Adipocyte (in vitro differentiated cells): ENCODE measurements around the gene TTC24.
"Not testable (repeated sequence)": the region's sequence is repeated elsewhere in the genome, so short reads cannot be mapped to it uniquely, and the experiment has no call there.

Source experiments
- DNase-seq: peaks from one replicate; pipeline ENCODE4 v3.0.0-alpha.2; 2015; ENCODE audit warnings: low read depth
- H3K27me3 ChIP-seq: replicated peaks from 2 replicates; pipeline ENCODE4 v1.7.0; 2013; ENCODE audit warnings: mild to moderate bottlenecking, low read length, moderate library complexity; ENCODE audit not compliant: control insufficient read depth, insufficient read depth
- H3K36me3 ChIP-seq: 2 replicates; pipeline ENCODE4 v1.7.0; 2013; ENCODE audit warnings: low read length, mild to moderate bottlenecking, moderate library complexity; ENCODE audit not compliant: control insufficient read depth, insufficient read depth, severe bottlenecking
- H3K4me1 ChIP-seq: 2 replicates; pipeline ENCODE4 v1.7.0; 2013; ENCODE audit warnings: mild to moderate bottlenecking, low read length, moderate library complexity; ENCODE audit not compliant: control insufficient read depth, insufficient read depth
- H3K4me3 ChIP-seq: 2 replicates; pipeline ENCODE4 v1.7.0; 2013; ENCODE audit warnings: mild to moderate bottlenecking, low read length, moderate library complexity
- H3K9ac ChIP-seq: 2 replicates; pipeline ENCODE4 v1.7.0; 2013; ENCODE audit warnings: mild to moderate bottlenecking, low read length, moderate library complexity
- H3K9me3 ChIP-seq: 2 replicates; pipeline ENCODE4 v1.7.0; 2013; ENCODE audit warnings: mild to moderate bottlenecking, low read length, moderate library complexity; ENCODE audit not compliant: control insufficient read depth

TTC24 gene

DNA sequence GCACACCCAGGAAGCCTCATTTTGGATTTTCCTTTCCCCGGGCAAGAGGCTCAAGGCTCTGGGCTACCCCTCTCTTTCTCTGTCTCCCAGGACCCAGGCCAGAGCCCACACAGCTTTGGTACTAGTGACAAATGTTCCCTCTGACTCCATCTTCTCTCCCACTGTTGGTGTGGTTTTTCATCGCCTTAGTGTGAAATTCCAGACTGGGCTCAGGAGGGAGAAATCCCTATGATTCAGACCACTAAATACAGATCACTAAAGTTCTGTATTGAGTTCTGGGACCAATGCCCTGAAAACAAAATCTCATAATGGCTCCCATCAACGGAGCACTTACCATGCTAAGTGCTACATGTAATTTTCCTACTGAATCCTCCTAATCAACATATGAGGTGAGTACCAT lies 33.3 kb upstream of the TTC24 start:
- H3K9ac ChIP-seq, result no peak overlapping the region
- no peak overlapping the region for H3K4me3 ChIP-seq
- H3K9me3 ChIP-seq, result no peaks in the 10 kb centered on the region
- no peaks in the 10 kb centered on the region for H3K27me3 ChIP-seq
- H3K36me3 ChIP-seq, result no peaks in the 10 kb centered on the region
- no peaks in the 10 kb centered on the region for H3K4me1 ChIP-seq
- no peak for DNase-seq

DNA sequence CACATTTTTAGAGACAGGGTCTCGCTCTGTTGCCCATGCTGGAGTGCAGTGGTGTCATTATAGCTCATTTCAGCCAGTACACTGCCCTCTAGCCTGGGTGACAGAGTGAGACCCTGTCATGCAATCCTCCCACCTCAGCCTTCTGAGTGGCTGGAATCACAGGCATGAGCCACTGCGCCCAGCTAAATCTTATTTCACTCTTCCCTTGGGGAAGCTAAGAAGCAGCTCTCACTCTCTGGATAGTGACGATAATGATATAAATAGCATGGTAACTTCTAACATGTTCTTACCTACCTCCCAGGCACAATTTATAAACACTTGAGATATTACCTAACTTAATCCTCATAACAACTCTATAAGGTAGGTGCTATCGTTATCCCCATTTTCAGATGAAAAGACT lies 32.1 kb upstream of the TTC24 start:
- Histone ChIP-seq H3K4me3 (no peak overlapping the region), H3K4me1 (peaks cover 7% of the 10 kb centered on the region), H3K9ac (no peak overlapping the region), H3K36me3 (no peaks in the 10 kb centered on the region), H3K27me3 (no peaks in the 10 kb centered on the region), H3K9me3 (no peaks in the 10 kb centered on the region)
- no peak for DNase-seq

DNA sequence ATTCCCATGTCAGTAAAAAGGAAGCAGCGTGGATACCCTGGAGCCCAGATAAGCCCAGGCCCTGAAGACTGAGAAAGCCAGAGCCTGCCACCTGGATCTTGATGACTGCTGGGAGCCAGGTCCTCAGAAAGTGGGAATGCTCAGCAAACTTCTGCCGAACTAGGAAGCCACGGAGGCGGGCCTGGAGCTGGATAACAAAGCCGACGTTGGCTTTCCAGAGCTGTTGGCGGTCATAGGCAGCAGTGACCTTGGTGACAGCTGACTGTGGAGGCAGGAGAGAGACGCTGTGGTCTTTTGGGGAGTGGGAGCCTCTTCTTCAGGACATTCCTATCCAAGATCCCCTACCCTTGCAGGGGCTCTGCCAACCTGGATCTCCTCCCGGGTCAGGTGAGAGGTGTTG lies 31.5 kb upstream of the TTC24 start:
- Histone ChIP-seq H3K27me3 (no peaks in the 10 kb centered on the region), H3K9ac (no peak overlapping the region), H3K9me3 (no peaks in the 10 kb centered on the region), H3K4me3 (no peak overlapping the region), H3K4me1 (peaks cover 9% of the 10 kb centered on the region), H3K36me3 (no peaks in the 10 kb centered on the region)
- no peak for DNase-seq

DNA sequence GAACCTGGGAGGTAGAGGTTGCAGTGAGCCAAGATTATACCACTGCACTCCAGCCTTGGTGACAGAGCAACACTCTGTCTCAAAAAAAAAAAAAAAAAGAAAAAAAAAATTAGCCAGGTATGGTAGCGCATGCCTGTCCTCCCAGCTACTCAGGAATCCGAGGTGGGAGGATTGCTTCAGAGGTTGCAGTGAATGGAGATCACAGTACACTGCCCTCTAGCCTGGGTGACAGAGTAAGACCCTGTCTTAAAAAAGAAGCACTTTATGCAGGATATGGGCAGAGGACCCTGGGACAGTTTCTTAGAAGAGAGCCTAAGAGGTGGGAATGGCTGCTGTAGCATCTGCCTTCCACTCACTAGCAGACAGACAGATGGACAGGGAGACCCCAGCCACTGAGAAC lies 30.1 kb upstream of the TTC24 start:
- Histone ChIP-seq H3K9ac (no peak overlapping the region), H3K9me3 (no peaks in the 10 kb centered on the region), H3K4me1 (peaks cover 18% of the 10 kb centered on the region), H3K27me3 (no peaks in the 10 kb centered on the region), H3K4me3 (no peak overlapping the region), H3K36me3 (no peaks in the 10 kb centered on the region)
- no peak for DNase-seq

DNA sequence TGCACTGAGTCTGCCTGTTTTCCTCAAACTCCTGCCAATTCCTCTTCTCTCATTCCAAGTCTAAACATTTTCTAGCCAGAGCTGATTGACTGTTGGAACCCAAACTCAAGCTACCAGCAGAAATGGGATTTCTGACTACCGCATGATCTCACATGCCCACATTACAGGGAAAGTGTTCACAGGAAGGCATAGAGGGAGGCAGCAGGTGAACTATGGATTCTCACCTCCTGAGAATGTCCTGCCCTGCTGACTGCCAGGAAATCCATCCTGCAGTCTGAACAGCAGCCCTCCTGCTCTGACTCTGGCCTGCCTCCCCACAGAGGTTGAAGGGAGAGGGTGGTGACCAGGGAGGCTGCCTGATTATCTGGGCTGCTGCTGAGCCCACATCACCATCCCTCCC lies 29.7 kb upstream of the TTC24 start:
- peaks cover 18% of the 10 kb centered on the region for H3K4me1 ChIP-seq
- no peaks in the 10 kb centered on the region for H3K27me3 ChIP-seq
- no peak for DNase-seq
- no peak overlapping the region for H3K9ac ChIP-seq
- H3K36me3 ChIP-seq, result no peaks in the 10 kb centered on the region
- no peak overlapping the region for H3K4me3 ChIP-seq
- H3K9me3 ChIP-seq, result no peaks in the 10 kb centered on the region

DNA sequence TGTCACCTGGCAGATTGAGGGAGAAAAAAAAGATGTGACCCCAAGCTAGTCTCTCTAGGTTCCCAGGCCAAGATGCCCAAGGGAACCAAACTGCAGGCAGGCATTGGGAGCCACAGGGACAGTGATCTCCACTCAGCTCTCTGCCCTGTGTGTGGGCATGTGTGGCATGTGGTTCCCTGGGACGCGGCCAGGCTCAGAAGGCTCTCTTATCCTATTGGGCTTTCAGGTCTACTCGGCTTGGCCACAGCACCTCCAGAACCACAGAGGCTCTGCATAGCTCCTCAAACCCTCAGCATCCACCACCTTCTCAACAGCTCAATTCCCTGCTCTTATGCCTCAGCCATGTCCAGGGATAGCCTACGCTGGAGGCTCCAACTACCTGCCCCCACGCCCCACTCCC lies 29.2 kb upstream of the TTC24 start:
- Histone ChIP-seq H3K36me3 (no peaks in the 10 kb centered on the region), H3K9ac (no peak overlapping the region), H3K4me3 (no peak overlapping the region), H3K27me3 (no peaks in the 10 kb centered on the region), H3K9me3 (no peaks in the 10 kb centered on the region), H3K4me1 (peaks cover 18% of the 10 kb centered on the region)
- DNase-seq, result no peak

DNA sequence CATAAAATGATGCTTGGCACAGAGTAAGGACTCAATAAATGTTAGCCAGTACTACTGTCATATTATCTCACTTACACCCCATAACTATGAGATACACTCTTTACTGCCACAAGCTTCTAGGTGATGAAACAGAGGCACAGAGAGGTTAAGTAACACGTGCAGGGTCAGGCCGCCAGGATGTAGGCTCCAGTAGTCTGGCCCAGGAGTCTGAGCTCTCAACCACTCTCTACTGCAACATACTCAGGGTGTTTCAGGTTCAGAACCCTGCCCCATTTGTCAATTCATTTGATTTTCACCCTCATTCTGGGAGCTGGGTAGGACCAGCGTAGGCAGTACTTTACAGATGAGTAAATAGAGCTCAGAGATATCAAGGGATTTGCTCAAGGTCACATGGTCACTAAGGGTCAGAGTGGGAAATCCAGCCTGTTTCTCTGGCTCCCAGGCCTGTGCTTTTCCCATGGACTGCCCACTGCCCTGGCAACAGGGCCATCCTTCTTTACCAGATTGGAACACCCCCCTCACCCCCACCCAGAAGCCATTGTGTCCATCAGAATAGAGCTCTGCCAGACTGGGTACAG lies 28.4 kb upstream of the TTC24 start:
- H3K4me1 ChIP-seq, result peaks cover 18% of the 10 kb centered on the region
- no peak overlapping the region for H3K9ac ChIP-seq
- H3K36me3 ChIP-seq, result no peaks in the 10 kb centered on the region
- no peaks in the 10 kb centered on the region for H3K9me3 ChIP-seq
- DNase-seq, result no peak
- no peaks in the 10 kb centered on the region for H3K27me3 ChIP-seq
- H3K4me3 ChIP-seq, result no peak overlapping the region

DNA sequence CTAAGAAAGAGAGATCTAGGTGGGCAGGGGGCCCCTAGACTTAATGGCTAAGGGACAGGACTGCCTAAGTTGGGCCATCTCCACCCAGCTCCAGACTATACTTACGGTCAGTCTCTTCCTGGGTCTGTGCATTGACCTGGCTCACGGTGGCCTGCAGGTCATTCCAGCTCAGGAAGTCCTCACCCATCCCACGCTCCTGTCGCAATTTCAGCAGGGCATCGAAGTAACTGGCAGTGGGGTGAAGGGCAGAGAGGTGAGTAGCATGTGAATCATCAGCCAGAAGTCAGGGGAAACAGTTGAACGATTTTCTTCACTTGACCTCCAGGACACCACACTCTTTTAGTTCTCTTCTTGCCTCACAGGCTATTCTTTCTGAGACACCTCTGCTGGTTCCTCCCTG lies 27.7 kb upstream of the TTC24 start:
- H3K27me3 ChIP-seq, result no peaks in the 10 kb centered on the region
- DNase-seq, result no peak
- no peaks in the 10 kb centered on the region for H3K36me3 ChIP-seq
- no peaks in the 10 kb centered on the region for H3K9me3 ChIP-seq
- peaks cover 18% of the 10 kb centered on the region for H3K4me1 ChIP-seq
- H3K9ac ChIP-seq, result no peak overlapping the region
- no peak overlapping the region for H3K4me3 ChIP-seq

DNA sequence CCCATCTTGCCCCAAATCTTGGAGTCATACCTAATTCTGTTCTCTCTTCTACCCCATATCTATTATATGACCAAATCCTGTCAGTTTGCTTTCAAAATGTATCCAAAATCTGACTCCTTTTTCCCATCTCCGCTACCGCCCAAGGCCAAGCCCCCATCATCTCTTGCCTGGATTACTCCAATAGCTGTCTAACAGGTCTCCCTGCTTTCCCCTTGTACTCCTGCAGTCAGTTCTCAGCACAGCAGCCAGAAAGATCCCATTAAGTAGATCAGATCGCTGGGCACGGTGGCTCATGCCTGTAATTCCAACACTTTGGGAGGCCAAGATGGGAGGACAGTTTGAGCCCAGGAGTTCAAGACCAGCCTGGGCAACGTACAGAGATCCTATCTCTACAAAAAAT lies 27.0 kb upstream of the TTC24 start:
- Histone ChIP-seq H3K36me3 (no peaks in the 10 kb centered on the region), H3K4me1 (peaks cover 18% of the 10 kb centered on the region), H3K9me3 (no peaks in the 10 kb centered on the region), H3K4me3 (no peak overlapping the region), H3K27me3 (no peaks in the 10 kb centered on the region), H3K9ac (no peak overlapping the region)
- no peak for DNase-seq

DNA sequence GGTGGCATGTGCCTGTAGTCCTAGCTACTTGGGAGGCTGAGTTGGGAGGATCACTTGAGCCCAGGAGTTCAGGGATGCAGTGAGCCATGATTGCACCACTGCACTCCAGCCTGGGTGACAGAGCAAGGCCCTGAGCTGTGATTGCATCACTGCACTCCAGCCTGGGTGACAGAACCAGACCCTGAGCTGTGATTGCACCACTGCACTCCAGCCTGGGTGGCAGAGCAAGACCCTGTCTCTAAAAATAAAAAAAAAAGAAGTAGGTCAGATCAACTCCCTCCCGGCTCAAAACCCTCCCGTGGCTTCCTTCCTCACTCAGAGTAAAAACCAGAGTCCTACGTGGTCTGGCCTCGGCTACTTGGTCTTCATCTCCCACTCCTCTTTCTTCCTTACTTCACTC lies 26.6 kb upstream of the TTC24 start:
- not testable (repeated sequence) for H3K27me3 ChIP-seq, DNase-seq, H3K4me3 ChIP-seq, H3K36me3 ChIP-seq, H3K9me3 ChIP-seq
- H3K4me1 ChIP-seq, result peaks cover 18% of the 10 kb centered on the region
- peak overlapping the region; percentile 20 for H3K9ac ChIP-seq

DNA sequence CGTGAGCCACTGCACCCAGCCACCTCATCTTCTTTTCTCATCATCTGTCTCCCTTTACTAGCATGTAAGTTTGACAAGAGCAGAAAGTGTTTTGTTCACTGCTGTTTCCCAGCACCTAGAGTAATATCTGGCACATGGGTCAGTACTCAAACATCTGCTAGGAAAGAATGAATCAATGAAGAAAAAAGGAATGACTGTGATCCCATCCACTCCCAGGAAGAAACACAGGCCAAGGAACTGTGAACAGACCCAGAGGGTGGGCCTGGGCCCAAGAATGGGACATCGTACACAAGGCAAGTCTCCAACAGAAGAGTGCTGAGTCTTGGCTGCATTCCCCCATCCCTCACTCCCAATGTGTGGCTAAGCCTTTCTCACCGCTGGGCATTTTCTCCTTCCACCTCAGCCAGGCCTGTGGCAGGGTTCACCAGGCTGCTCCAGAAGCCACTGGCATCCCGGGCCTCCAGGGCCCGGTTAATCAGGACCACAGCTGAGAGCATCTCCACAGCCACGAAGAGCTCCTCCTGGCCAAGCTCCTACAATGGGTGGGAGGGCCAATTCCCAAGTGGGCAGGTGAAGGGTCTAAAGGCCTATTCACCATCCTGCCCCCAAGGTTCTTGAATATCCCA lies 25.6 kb upstream of the TTC24 start:
- Histone ChIP-seq H3K4me3 (no peak overlapping the region), H3K36me3 (no peaks in the 10 kb centered on the region), H3K9me3 (no peaks in the 10 kb centered on the region), H3K27me3 (no peaks in the 10 kb centered on the region), H3K9ac (peak overlapping the region; percentile 5), H3K4me1 (peaks cover 18% of the 10 kb centered on the region)
- DNase-seq, result no peak

DNA sequence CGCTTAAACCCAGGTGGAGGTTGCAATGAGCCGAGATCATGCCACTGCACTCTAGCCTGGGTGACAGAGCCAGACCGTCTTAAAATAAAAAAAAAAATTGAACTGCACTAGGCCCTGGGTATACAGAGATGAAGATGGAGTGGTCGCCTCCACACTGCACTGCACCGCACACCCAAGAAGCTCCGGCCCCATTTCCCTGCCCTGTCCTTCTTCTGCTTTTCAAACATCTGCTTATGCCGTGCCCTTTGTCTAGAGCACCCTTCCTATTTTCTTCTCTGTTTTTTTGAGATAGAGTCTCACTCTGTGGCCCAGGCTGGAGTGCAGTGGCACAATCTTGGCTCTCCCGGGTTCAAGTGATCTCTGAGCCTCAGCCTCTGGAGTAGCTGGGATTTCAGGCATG lies 24.6 kb upstream of the TTC24 start:
- H3K4me1 ChIP-seq, result peaks cover 18% of the 10 kb centered on the region
- no peak for DNase-seq
- no peaks in the 10 kb centered on the region for H3K27me3 ChIP-seq
- H3K4me3 ChIP-seq, result no peak overlapping the region
- no peak overlapping the region for H3K9ac ChIP-seq
- H3K9me3 ChIP-seq, result no peaks in the 10 kb centered on the region
- no peaks in the 10 kb centered on the region for H3K36me3 ChIP-seq
